ENCODE measurements around the gene MAD1L1.

Gene MAD1L1

GRCh38 chr7:2090526-2091520 lies 141.9 kb downstream of the MAD1L1 start:
- DNase-seq (ENCODE audit: low read depth in 2 of 2), result no peak

- no peak for DNase-seq (ENCODE audit: low read depth in 2 of 2)
These were observed 143.9 kb downstream of the MAD1L1 start for GRCh38 chr7:2088801-2089200.

GRCh38 chr7:2087744-2088143 lies 145.0 kb downstream of the MAD1L1 start:
- DNase-seq (ENCODE audit: low read depth in 2 of 2), result no peak

GRCh38 chr7:2086229-2086628 lies 146.5 kb downstream of the MAD1L1 start:
- DNase-seq (ENCODE audit: low read depth in 2 of 2), result no peak

- no peak for DNase-seq (ENCODE audit: low read depth in 2 of 2)
These were observed 146.9 kb downstream of the MAD1L1 start for GRCh38 chr7:2085804-2086203.

GRCh38 chr7:2084781-2085505 lies 147.8 kb downstream of the MAD1L1 start:
- no peak for DNase-seq (ENCODE audit: low read depth in 2 of 2)

- no peak for DNase-seq (ENCODE audit: low read depth in 2 of 2)
These were observed 148.4 kb downstream of the MAD1L1 start for GRCh38 chr7:2084331-2084730.

- no peak for DNase-seq (ENCODE audit: low read depth in 2 of 2)
These were observed 149.4 kb downstream of the MAD1L1 start for GRCh38 chr7:2083362-2083761.

- no peak for DNase-seq (ENCODE audit: low read depth in 2 of 2)
These were observed 150.4 kb downstream of the MAD1L1 start for GRCh38 chr7:2082139-2082998.

GRCh38 chr7:2081526-2082135 lies 151.1 kb downstream of the MAD1L1 start:
- no peak for DNase-seq (ENCODE audit: low read depth in 2 of 2)

GRCh38 chr7:2080477-2080876 lies 152.3 kb downstream of the MAD1L1 start:
- no peak for DNase-seq (ENCODE audit: low read depth in 2 of 2)

GRCh38 chr7:2080060-2080387 lies 152.7 kb downstream of the MAD1L1 start:
- DNase-seq (ENCODE audit: low read depth in 2 of 2), result no peak

- DNase-seq (ENCODE audit: low read depth in 2 of 2), result no peak
These were observed 153.2 kb downstream of the MAD1L1 start for GRCh38 chr7:2079332-2080059.

GRCh38 chr7:2078899-2079298 lies 153.8 kb downstream of the MAD1L1 start:
- DNase-seq (ENCODE audit: low read depth in 2 of 2), result no peak

GRCh38 chr7:2076649-2077064 lies 156.1 kb downstream of the MAD1L1 start:
- no peak for DNase-seq (ENCODE audit: low read depth in 2 of 2)

GRCh38 chr7:2075811-2076210 lies 156.9 kb downstream of the MAD1L1 start:
- DNase-seq (ENCODE audit: low read depth in 2 of 2), result no peak

- DNase-seq (ENCODE audit: low read depth in 2 of 2), result no peak
These were observed 158.1 kb downstream of the MAD1L1 start for GRCh38 chr7:2074691-2075090.

- no peak for DNase-seq (ENCODE audit: low read depth in 2 of 2)
These were observed 159.9 kb downstream of the MAD1L1 start for GRCh38 chr7:2072798-2073197.

GRCh38 chr7:2072042-2072441 lies 160.7 kb downstream of the MAD1L1 start:
- no peak for DNase-seq (ENCODE audit: low read depth in 2 of 2)

GRCh38 chr7:2071133-2071832 lies 161.5 kb downstream of the MAD1L1 start:
- DNase-seq (ENCODE audit: low read depth in 2 of 2), result no peak

All from stimulated activated CD4-positive, alpha-beta T cell treated with anti-CD3 and anti-CD28 coated beads, Interleukin-12 subunit alpha, Interleukin-12 subunit beta, amount 100 ng/mL, for 24 hours (primary cell).